H1 (cell line): ENCODE results near the gene CCNA2. TPM values are rescaled to one million over a fixed set of nuclear protein-coding genes. Genes with fewer than 3 reads are reported as not detected.

ENCODE experiments used
- CTCF ChIA-PET: fragments of 300-600 bp; sonication (Branson Sonifier 250); formaldehyde crosslinking; loops from one replicate; lab custom pipeline; 2021; ENCODE audit not compliant: partially characterized antibody; lab: Charles Lee
- POLR2A ChIA-PET: fragments of 300-600 bp; sonication (Branson Sonifier 250); formaldehyde crosslinking; loops from one replicate; lab custom pipeline; 2021; ENCODE audit warnings: inconsistent platforms; ENCODE audit not compliant: partially characterized antibody; lab: Charles Lee
- DNase-seq, 2 experiments: peaks; one replicate each; pipeline versions ENCODE4 v3.0.0 to v3.0.0-alpha.2; 2010 to 2022; ENCODE audit warnings: low spot score in 2 of 2, low read depth in 1 of 2, mixed read lengths in 1 of 2
- FAIRE-seq: peaks from 2 replicates; lab custom pipeline; 2011; peaks lifted over from hg19 to GRCh38; lab: Jason Lieb, UNC
- H2AFZ ChIP-seq: 2 replicates; pipeline ENCODE4 v1.8.1; 2012; ENCODE audit warnings: low read length, inconsistent platforms
- H2AK5ac ChIP-seq: 2 replicates; pipeline ENCODE4 v1.6.1; 2013; ENCODE audit warnings: low read depth, low read length
- H2BK120ac ChIP-seq: replicated peaks from 2 replicates; pipeline ENCODE3; 2013; ENCODE audit warnings: low read depth, low read length, inconsistent platforms
- H2BK12ac ChIP-seq: 2 replicates; pipeline ENCODE4 v1.6.1; 2013; ENCODE audit warnings: low read depth, low read length
- H2BK15ac ChIP-seq: 2 replicates; pipeline ENCODE4 v1.6.1; 2013; ENCODE audit warnings: low read length
- H2BK20ac ChIP-seq: 2 replicates; pipeline ENCODE4 v1.6.1; 2013; ENCODE audit warnings: low read length
- H2BK5ac ChIP-seq: 2 replicates; pipeline ENCODE4 v1.6.1; 2013; ENCODE audit warnings: low read depth, low read length
- H3K14ac ChIP-seq: 2 replicates; pipeline ENCODE4 v1.6.1; 2013; ENCODE audit warnings: inconsistent platforms; ENCODE audit not compliant: insufficient read length
- H3K18ac ChIP-seq: 2 replicates; pipeline ENCODE4 v1.6.1; 2013; ENCODE audit warnings: low read length; ENCODE audit errors: extremely low read depth
- H3K23ac ChIP-seq: 2 replicates; pipeline ENCODE4 v1.6.1; 2013; ENCODE audit warnings: inconsistent platforms; ENCODE audit not compliant: insufficient read length
- H3K23me2 ChIP-seq: 2 replicates; pipeline ENCODE4 v1.6.1; 2013; ENCODE audit warnings: low read depth, low read length
- H3K27ac ChIP-seq: 2 replicates; pipeline ENCODE4 v1.6.1; 2011; ENCODE audit warnings: low read depth, low read length, inconsistent platforms
- H3K27me3 ChIP-seq, 4 experiments: replicated peaks in 1 of 4; 1 replicate in 1 of 4; 2 replicates in 3 of 4; pipeline versions ENCODE4 v1.6.1 to v1.8.1; 2011 to 2013; ENCODE audit warnings: low read length in 3 of 4, mild to moderate bottlenecking in 3 of 4, inconsistent platforms in 2 of 4, mixed read lengths in 2 of 4, moderate library complexity in 1 of 4; ENCODE audit not compliant: control insufficient read depth in 3 of 4, insufficient read depth in 3 of 4; ENCODE audit errors: extremely low read depth in 1 of 4
- H3K36me3 ChIP-seq, 4 experiments: 2 replicates each; pipeline versions ENCODE4 v1.6.1 to v1.8.1; 2011 to 2013; ENCODE audit warnings: mild to moderate bottlenecking in 4 of 4, low read length in 3 of 4, moderate library complexity in 2 of 4, control low read depth in 1 of 4, inconsistent platforms in 1 of 4; ENCODE audit not compliant: insufficient read depth in 4 of 4, control insufficient read depth in 2 of 4
- H3K4ac ChIP-seq: replicated peaks from 2 replicates; pipeline ENCODE3; 2013; ENCODE audit warnings: low read length, low read depth, mixed read lengths, inconsistent platforms; ENCODE audit not compliant: insufficient read length
- H3K4me1 ChIP-seq, 4 experiments: replicated peaks in 1 of 4; 1 replicate in 1 of 4; 2 replicates in 3 of 4; pipeline versions ENCODE4 v1.6.1 to v1.8.1; 2011 to 2013; ENCODE audit warnings: low read length in 3 of 4, inconsistent platforms in 2 of 4, mixed read lengths in 1 of 4; ENCODE audit not compliant: insufficient read depth in 4 of 4, control insufficient read depth in 3 of 4
- H3K4me2 ChIP-seq, 2 experiments: 2 replicates each; pipeline versions ENCODE4 v1.6.1 to v1.8.1; 2011 to 2013; ENCODE audit warnings: low read depth in 2 of 2, low read length in 2 of 2, control low read depth in 1 of 2, inconsistent platforms in 1 of 2, mild to moderate bottlenecking in 1 of 2; ENCODE audit not compliant: insufficient read depth in 1 of 2
- H3K4me3 ChIP-seq, 4 experiments: fragments of 200-600, 300-600 bp in 1 of 4; sonication (generic), shearing (Covaris generic), sonication (Bioruptor Twin) in 1 of 4; 2 replicates each; pipeline versions ENCODE4 v1.5.1 to v1.8.1; 2011 to 2016; ENCODE audit warnings: low read length in 4 of 4, low read depth in 3 of 4, control low read depth in 2 of 4, inconsistent platforms in 2 of 4, mild to moderate bottlenecking in 2 of 4, mixed read lengths in 1 of 4, moderate library complexity in 1 of 4; ENCODE audit not compliant: insufficient read depth in 2 of 4; ENCODE audit errors: extremely low read depth in 1 of 4
- H3K56ac ChIP-seq: replicated peaks from 2 replicates; pipeline ENCODE3; 2013; ENCODE audit warnings: low read depth, mild to moderate bottlenecking, mixed read lengths, low read length, inconsistent platforms; ENCODE audit not compliant: insufficient read length
- H3K79me1 ChIP-seq: 2 replicates; pipeline ENCODE4 v1.6.1; 2013; ENCODE audit warnings: low read depth, low read length, control low read depth
- H3K79me2 ChIP-seq, 2 experiments: 2 replicates each; pipeline versions ENCODE4 v1.6.1 to v1.8.1; 2012 to 2013; ENCODE audit warnings: low read length in 2 of 2, mild to moderate bottlenecking in 2 of 2, inconsistent platforms in 1 of 2; ENCODE audit not compliant: insufficient read depth in 2 of 2, control insufficient read depth in 1 of 2
- H3K9ac ChIP-seq, 4 experiments: replicated peaks in 1 of 4; 1 replicate in 1 of 4; 2 replicates in 3 of 4; pipeline versions ENCODE4 v1.6.1 to v1.8.1; 2011 to 2013; ENCODE audit warnings: low read depth in 3 of 4, low read length in 3 of 4, control low read depth in 2 of 4, mild to moderate bottlenecking in 2 of 4, moderate library complexity in 2 of 4, inconsistent platforms in 1 of 4; ENCODE audit errors: extremely low read depth in 1 of 4
- H3K9me3 ChIP-seq, 2 experiments: 2 replicates each; pipeline versions ENCODE4 v1.6.1 to v1.8.1; 2012 to 2013; ENCODE audit warnings: mild to moderate bottlenecking in 2 of 2, moderate library complexity in 2 of 2, control low read depth in 1 of 2, inconsistent platforms in 1 of 2, low read depth in 1 of 2, low read length in 1 of 2, mixed read lengths in 1 of 2; ENCODE audit not compliant: insufficient read depth in 2 of 2
- H4K20me1 ChIP-seq, 2 experiments: replicated peaks in 1 of 2; 2 replicates each; pipeline versions ENCODE3 to v1.8.1; 2011 to 2013; ENCODE audit warnings: inconsistent platforms in 2 of 2, low read length in 2 of 2, mild to moderate bottlenecking in 1 of 2; ENCODE audit not compliant: insufficient read depth in 2 of 2, control insufficient read depth in 1 of 2
- H4K5ac ChIP-seq: 2 replicates; pipeline ENCODE4 v1.6.1; 2013; ENCODE audit warnings: low read length, low read depth, mixed read lengths, inconsistent platforms; ENCODE audit not compliant: insufficient read length
- H4K8ac ChIP-seq: 2 replicates; pipeline ENCODE4 v1.8.0; 2013; ENCODE audit warnings: mild to moderate bottlenecking, moderate library complexity, low read length, inconsistent platforms; ENCODE audit not compliant: insufficient read depth; ENCODE audit errors: extremely low read depth
- H4K91ac ChIP-seq: replicated peaks from 2 replicates; pipeline ENCODE3; 2013; ENCODE audit warnings: low read length, mixed read lengths, inconsistent platforms; ENCODE audit not compliant: insufficient read length
- ASH2L ChIP-seq: fragments of 200-600, 300-600 bp; sonication (generic); IDR thresholded peaks from one replicate; pipeline ENCODE4 v1.7.1; 2017; ENCODE audit warnings: low read length
- ATF2 ChIP-seq: IDR thresholded peaks from 2 replicates; pipeline ENCODE4 v1.6.1; 2012; ENCODE audit warnings: low read length, inconsistent platforms
- ATF3 ChIP-seq: IDR thresholded peaks from 2 replicates; pipeline ENCODE4 v1.6.1; 2011; ENCODE audit warnings: low read depth, mild to moderate bottlenecking, low read length; ENCODE audit not compliant: insufficient read depth
- CREB1 ChIP-seq: IDR thresholded peaks from 2 replicates; pipeline ENCODE4 v1.6.1; 2012; ENCODE audit warnings: inconsistent platforms
- POLR2A ChIP-seq, 2 experiments: IDR thresholded peaks; 1 replicate in 1 of 2; 2 replicates in 1 of 2; pipeline ENCODE4 v1.6.1; 2011; ENCODE audit warnings: low read depth in 2 of 2, low read length in 2 of 2, mild to moderate bottlenecking in 2 of 2; ENCODE audit errors: control extremely low read depth in 1 of 2
- SAP30 ChIP-seq: fragments of 300-600 bp; sonication (generic); IDR thresholded peaks from 2 replicates; pipeline ENCODE4 v1.7.1; 2012; ENCODE audit warnings: low read length, moderate library complexity, mild to moderate bottlenecking, inconsistent platforms; ENCODE audit not compliant: insufficient read depth, insufficient replicate concordance
- USF2 ChIP-seq: IDR thresholded peaks from 2 replicates; pipeline ENCODE4 v1.6.1; 2011; ENCODE audit warnings: low read length, improper control_type of control experiment
- WGBS, 2 experiments: shearing (Covaris generic) in 1 of 2; methylation state at CpG; one replicate each; pipeline versions ENCODE4 v1.1.6 to v1.1.7; 2013 to 2015; ENCODE audit warnings: low lambda C conversion rate in 2 of 2, mixed read lengths in 2 of 2, inconsistent platforms in 1 of 2, low coverage in 1 of 2, missing lambda C conversion rate in 1 of 2; ENCODE audit not compliant: insufficient replicate concordance in 2 of 2, insufficient coverage in 1 of 2, insufficient read length in 1 of 2; ENCODE audit errors: extremely low coverage in 1 of 2, missing lambda C conversion rate in 1 of 2; 5-methylcytosine and 5-hydroxymethylcytosine counted together
- polyA plus RNA-seq, 7 experiments: library from polyadenylated mRNA; depleted of rRNA in 3 of 7; stranded (reverse) in 5 of 7; unstranded in 2 of 7; fragments of >200 nt in 5 of 7; fragments of 200-250 nt in 2 of 7; gene quantifications; 1 replicate in 5 of 7; 2 replicates in 1 of 7; 4 replicates in 1 of 7; pipeline versions ENCODE4 v1.2.1 to v1.2.3, GENCODE V29; 2011 to 2013; ENCODE audit warnings: missing spikeins in 2 of 7, mixed read lengths in 2 of 7
- total RNA-seq: library from RNA; stranded (reverse); fragmentation: NEBNext Ultra II Directional; extraction: Animal tissue kit (Norgen Biotek cat#: 25700); gene quantifications from 2 replicates; pipeline ENCODE4 v1.2.1, GENCODE V29; 2021

Gene CCNA2
- total and polyA plus RNA-seq, 2 of the 8 experiments (the other 6 are each of a cell fraction or from before 2014, with no cell fraction given) = 42.1 to 98.6 TPM

GRCh38 chr4:121824171-121824527 is 466 bp upstream of the CCNA2 start:
- H2AFZ ChIP-seq = peak overlapping the region; percentile 54
- H2BK120ac ChIP-seq = no peak overlapping the region
- no peaks in the 10 kb centered on the region for H4K20me1 ChIP-seq
- H3K14ac ChIP-seq = no peak overlapping the region
- no peak overlapping the region for H2AK5ac ChIP-seq
- FAIRE-seq (no peak), DNase-seq (no peak)
- H3K4me3 ChIP-seq = peak overlapping the region; percentile 72 to 100 (median 98)
- peaks cover 5 to 28% of the 10 kb centered on the region in 2 experiments; a peak in 3 of 4 replicates for H3K79me2 ChIP-seq
- no peak overlapping the region for H2BK20ac ChIP-seq
- H4K91ac ChIP-seq = no peak overlapping the region
- WGBS, 2 experiments = 17% methylated on average over 8 of the region's 8 CpGs; no CpG with 5 or more reads in 1 of the 2 experiments
- H3K9me3 ChIP-seq = no peaks in the 10 kb centered on the region
- H3K23me2 ChIP-seq = no peaks in the 10 kb centered on the region
- no peak overlapping the region for H3K4ac ChIP-seq
- H3K27ac ChIP-seq = peak overlapping the region; percentile 5; the same call in 1 of the 2 replicates
- H3K79me1 ChIP-seq = no peaks in the 10 kb centered on the region; the same call in 1 of the 2 replicates
- ChIA-PET CTCF (interaction anchor here (0.6 to 1.2 kb wide), 3 partner anchors 10 to 76 kb away, joined by 3 read pairs; partner anchors contain the start of gene SMIM43), POLR2A (interaction anchor here (0.6 to 12.6 kb wide), 10 partner anchors 8 to 62 kb away, joined by 3 to 246 read pairs (median 4); partner anchors contain the start of gene EXOSC9)
- no peak overlapping the region for H2BK15ac ChIP-seq
- H3K27me3 ChIP-seq = no peaks in the 10 kb centered on the region
- H4K8ac ChIP-seq = no peak overlapping the region
- peak overlapping the region; percentile 55 to 60 for H3K4me2 ChIP-seq
- H3K9ac ChIP-seq = peak overlapping the region; percentile 56 to 84 (median 66); a peak in 6 of 7 replicates
- peak; percentile 11 for TF ChIP-seq ASH2L
- TF ChIP-seq SAP30 = no peak
- TF ChIP-seq POLR2A (IDR thresholded peaks at IDR 0.05; ENCODE audit: control extremely low read depth in 1 of 2, low read depth in 2 of 2, low read length in 2 of 2) = no peak
- no peak for TF ChIP-seq USF2
- no peak for TF ChIP-seq CREB1
- no peak for TF ChIP-seq ATF2
- no peak for TF ChIP-seq ATF3
- no peak overlapping the region for H3K18ac ChIP-seq
- no peaks in the 10 kb centered on the region; a peak in 2 of 7 replicates for H3K4me1 ChIP-seq
- no peak overlapping the region for H2BK5ac ChIP-seq
- no peak overlapping the region for H3K56ac ChIP-seq
- no peak overlapping the region for H3K23ac ChIP-seq
- H3K36me3 ChIP-seq = peaks cover 16 to 29% (median 21%) of the 10 kb centered on the region in 4 experiments
- H2BK12ac ChIP-seq = no peak overlapping the region
- peak overlapping the region; percentile 83 for H4K5ac ChIP-seq
